NK-92 (cell line): Measurements from ENCODE around the gene SPIB.
"Not testable (repeated sequence)": the region's sequence is repeated elsewhere in the genome, so short reads cannot be mapped to it uniquely, and the experiment has no call there.

Source experiments
- DNase-seq: peaks from one replicate; lab custom pipeline; 2025; ENCODE audit not compliant: unreplicated experiment; lab: John Stamatoyannopoulos, UW

The SPIB gene

DNA sequence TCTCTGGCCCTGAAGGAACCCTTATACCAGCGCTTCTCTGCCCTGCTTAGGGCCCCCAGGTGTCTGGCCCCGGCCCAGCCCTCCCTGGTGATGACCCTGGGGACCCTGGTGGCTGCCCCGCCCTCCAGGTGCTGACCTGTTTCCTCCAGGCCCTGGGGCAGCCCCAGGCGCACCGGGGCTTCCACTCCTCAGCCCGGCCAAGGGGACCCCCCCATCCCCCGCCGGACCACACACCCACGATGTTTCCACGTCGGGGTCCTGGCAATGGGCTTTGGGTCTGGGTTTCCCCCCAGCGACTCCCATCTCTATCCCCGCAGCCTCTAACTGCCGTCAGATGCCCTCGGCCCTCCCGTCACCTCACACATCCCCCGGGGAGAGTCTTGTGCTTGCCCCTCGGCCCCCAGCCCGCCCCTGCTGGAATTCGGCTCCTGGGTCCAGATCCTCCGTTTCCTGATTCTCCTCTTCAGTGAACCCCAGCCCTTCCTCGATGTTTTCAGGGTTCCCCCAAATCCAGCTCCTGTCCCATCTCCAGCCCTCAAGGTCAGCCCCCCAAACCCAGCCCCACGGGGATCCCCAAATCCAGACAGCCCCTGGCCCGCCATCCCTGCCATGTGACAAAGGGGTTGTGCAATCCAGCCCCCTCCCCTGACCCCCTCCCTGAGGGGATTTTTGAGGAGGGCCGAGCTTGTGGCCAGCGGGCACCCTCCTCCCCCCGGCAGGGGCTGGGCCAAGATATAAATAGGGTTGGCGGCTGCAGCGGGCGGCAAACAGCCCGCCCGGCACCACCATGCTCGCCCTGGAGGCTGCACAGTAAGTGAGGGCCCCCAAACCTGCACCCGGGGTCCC, at the start of gene SPIB:
Gene SPIB, plus strand, starts transcription at position 763 of the 846 bp plus-strand sequence. Its CDS starts 25 bp downstream, at position 788.
- DNase-seq: no peak

DNA sequence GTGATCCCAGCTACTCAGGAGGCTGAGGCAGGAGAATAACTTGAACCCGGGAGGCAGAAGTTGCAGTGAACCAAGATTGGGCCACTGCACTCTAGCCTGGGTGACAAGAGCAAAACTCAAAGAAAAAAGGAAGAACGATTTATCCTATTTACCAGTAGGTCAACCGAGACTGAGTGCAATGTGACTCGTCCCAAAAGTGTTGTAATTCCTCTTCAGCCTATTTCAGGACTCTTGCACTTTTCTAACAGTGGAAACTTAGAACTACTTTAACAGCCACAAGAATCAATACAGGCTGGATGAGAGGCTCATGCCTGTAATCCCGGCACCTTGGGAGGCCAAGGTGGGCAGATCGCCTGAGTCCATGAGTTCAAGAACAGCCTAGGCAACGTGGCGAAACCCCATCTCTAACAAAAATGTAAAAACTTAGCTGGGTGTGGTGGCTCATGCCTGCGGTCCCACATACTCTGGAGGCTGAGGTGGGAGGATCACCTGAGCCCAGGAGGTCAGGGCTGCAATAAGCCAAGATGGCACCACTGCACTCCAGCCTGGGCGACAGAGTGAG, 46.7 kb upstream of the SPIB start:
- no peak for DNase-seq

DNA sequence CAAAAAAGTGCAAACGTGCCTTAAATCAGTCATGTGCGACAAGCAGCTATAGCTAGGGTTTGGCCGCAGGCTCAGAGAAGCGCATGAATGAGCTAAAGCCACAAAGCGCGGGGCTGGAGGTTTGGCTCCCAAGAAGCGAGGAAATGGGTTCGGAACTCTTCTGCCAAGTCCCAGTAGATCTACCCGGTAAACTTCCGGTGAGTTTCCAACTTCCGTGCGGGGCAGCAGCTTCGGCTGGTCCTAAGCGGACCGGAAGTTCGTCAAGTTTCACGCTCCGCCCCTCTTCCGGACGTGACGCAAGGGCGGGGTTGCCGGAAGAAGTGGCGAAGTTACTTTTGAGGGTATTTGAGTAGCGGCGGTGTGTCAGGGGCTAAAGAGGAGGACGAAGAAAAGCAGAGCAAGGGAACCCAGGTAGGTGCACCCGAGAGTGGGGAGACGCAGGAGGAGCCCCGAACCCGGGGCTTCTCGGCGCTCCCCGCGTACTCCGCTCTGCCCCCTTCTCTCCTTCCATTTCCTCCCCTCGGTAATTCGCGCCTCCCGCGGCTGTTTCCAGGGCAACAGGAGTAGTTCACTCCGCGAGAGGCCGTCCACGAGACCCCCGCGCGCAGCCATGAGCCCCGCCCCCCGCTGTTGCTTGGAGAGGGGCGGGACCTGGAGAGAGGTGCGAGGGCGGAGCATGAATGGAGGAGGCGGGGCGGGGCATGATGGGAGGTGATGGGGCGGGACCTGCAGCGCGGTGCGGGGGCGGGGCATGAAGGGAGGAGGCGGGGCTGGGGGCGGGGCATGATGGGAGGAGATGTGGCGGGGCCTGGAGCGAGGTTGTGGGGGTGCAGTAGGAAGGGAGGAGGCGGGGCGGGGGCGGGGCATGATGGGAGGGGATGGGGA, 42.3 kb upstream of the SPIB start, which contains the start of gene NR1H2:
Gene NR1H2, plus strand, starts transcription at position 292 of the 885 bp plus-strand sequence. CDS start 1,149 bp downstream, outside the sequence.
- peak; percentile 77 for DNase-seq

DNA sequence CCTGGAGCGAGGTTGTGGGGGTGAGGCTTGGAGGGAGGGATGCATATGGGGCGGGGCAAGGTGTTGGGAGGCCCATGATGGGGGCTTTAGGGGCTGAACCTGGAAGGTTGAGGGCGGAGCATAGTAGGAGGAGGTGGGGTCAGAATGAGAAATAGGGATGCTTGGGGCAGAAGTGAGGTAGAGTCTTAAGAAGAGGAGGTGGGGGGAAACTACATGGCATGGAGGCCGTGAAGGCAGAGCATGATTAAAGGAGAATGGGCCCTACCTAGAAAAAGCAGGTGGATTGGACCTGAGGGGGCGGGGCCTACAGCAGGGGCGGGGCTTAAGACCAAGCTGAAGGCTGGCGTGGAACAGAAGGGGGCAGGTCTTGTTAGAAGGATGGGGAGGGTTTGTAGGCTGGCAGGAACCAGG, 41.7 kb upstream of the SPIB start:
- no peak for DNase-seq

DNA sequence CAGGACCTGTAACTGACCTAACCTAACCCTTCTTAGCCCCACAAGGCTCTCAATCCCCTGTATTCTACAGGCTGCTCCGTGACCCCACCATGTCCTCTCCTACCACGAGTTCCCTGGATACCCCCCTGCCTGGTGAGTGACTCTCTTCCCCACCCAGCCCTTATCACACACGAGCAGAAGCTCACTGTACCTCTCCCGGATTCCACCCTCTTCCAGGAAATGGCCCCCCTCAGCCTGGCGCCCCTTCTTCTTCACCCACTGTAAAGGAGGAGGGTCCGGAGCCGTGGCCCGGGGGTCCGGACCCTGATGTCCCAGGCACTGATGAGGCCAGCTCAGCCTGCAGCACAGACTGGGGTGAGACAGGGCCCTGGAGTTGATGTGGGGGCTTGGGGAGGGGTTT, 41.2 kb upstream of the SPIB start:
- DNase-seq: no peak

DNA sequence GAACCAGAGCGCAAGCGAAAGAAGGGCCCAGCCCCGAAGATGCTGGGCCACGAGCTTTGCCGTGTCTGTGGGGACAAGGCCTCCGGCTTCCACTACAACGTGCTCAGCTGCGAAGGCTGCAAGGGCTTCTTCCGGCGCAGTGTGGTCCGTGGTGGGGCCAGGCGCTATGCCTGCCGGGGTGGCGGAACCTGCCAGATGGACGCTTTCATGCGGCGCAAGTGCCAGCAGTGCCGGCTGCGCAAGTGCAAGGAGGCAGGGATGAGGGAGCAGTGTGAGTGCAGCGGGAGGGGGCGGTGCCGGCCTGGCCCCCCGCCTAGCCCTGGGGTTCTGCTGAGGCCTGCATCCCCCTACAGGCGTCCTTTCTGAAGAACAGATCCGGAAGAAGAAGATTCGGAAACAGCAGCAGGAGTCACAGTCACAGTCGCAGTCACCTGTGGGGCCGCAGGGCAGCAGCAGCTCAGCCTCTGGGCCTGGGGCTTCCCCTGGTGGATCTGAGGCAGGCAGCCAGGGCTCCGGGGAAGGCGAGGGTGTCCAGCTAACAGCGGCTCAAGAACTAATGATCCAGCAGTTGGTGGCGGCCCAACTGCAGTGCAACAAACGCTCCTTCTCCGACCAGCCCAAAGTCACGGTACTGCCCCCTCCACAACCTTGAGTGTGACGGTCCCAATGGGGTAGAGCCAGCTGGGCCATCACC, 40.4 kb upstream of the SPIB start:
- DNase-seq: no peak

DNA sequence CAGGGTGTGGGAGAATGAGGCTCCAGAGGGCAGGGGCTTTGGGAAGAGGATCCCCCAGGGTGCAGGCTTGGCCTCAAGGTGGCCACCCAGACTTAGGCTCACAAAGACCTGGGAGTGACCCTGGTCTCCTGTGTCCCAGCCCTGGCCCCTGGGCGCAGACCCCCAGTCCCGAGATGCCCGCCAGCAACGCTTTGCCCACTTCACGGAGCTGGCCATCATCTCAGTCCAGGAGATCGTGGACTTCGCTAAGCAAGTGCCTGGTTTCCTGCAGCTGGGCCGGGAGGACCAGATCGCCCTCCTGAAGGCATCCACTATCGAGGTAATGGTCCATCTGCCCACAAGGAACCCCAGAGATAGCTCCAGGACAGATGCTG, 39.9 kb upstream of the SPIB start:
- no peak for DNase-seq

DNA sequence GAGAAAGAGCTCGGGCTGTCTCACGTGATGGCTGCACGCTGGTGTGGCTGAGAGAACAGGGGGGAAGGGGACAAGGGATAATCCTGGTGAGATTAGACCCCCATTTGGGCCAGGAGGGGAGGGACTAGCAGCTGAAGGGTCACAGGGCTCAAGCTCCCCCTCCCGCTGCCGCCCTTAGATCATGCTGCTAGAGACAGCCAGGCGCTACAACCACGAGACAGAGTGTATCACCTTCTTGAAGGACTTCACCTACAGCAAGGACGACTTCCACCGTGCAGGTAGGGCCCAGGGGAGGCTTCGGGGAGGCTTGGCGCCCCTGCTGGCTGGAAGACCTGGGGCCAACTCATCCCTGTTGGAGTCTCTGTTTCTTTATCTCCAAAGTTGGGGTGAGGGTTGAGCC, 39.1 kb upstream of the SPIB start:
- DNase-seq: no peak

DNA sequence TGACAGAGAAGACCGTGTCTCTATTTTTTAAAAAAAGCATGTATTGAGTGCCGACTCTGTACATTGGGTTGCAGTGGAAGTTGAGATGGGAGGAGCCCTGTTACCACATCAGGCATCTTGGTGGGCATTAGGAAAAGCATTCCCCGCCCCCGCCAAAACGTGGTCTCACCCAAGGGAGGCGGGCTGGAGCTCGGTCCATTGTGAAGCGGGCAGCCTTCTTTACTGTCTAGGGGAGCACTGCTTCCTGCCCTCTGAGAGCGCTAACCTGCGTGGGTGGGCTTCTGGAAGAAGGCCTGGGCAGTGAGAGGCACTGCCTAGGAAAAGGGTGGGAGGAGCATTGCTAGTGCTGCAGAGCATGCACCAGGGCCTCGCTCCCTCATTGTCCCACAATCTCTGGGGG, 38.6 kb upstream of the SPIB start:
- no peak for DNase-seq

DNA sequence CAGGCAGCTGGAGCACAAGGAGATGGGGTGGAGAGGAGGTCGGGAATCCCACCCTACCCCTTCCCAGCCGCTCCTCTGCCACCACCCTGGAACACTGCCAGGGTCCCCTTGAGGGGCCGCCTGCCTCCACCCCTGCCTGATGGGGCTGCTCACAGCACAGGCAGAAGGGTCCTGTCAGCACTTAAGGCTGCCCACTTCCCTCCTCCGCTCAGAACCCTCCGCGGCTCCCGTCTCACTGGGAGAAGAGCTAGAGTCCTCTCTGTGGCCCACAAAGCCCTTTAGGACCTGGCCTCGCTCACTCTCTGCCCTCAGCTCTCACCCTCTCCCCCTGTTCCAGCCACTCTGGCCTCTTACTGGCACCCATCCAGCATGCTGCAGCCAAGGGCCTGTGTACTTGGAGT, 38.0 kb upstream of the SPIB start:
- DNase-seq: no peak

DNA sequence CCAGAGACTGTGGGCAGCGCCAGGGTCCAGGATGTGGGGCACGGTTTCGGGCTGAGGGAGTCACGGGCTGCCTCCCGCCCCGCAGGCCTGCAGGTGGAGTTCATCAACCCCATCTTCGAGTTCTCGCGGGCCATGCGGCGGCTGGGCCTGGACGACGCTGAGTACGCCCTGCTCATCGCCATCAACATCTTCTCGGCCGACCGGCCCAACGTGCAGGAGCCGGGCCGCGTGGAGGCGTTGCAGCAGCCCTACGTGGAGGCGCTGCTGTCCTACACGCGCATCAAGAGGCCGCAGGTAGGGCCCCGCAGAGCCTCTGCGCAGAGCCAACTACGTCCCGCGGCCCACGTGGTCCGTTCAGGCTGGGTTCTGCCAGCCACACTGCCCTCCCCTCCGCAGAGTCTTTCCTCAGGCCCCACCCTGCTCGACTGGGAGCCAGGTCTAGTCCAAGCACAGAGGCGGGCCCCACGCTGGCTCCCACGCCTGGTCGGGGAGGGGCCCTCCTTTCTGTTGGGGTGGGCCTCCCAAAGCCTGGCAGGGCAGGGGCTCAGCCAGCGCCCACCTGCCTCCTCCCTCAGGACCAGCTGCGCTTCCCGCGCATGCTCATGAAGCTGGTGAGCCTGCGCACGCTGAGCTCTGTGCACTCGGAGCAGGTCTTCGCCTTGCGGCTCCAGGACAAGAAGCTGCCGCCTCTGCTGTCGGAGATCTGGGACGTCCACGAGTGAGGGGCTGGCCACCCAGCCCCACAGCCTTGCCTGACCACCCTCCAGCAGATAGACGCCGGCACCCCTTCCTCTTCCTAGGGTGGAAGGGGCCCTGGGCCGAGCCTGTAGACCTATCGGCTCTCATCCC, 36.6 kb upstream of the SPIB start:
- no peak for DNase-seq

DNA sequence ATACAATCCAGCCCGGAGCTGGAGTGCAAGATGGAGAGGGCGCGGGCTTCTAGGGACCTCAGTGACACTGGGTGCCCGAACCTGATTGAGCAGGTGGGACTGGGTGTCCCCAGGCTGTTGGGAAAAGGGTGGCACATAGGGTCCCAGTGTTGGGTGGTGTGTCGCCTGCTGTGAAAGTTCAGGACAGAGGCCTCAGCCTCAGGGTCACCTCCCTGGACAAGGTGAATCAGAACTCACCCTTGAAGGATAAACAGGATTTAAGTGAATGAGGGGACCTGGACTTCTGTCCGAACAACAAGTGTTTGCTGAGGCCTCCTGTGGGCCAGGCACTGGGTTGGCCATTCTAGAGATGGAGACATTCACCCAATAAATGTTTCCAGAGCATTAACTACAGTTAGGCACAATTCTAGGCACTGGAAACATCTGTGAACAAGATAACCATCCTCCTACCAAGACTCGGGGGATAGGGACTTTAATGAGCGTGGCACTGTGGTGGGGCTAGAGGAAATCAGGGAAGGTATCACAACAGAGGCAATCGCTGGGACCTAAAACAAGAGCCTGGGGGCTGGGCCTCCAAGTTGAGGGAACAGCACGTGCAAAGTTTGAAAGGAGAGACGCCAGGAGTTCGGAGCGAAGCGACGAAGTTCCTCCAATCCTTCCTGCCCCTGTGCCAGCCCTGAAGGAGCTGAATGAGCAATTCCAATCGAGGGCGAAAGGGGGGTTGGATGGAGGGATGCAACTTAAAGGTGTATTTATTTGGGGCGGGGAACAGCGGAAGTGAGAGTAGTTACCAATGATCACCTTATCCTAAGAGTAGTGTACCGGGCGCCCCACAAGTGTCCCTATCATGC, 35.5 kb upstream of the SPIB start:
- DNase-seq: no peak

DNA sequence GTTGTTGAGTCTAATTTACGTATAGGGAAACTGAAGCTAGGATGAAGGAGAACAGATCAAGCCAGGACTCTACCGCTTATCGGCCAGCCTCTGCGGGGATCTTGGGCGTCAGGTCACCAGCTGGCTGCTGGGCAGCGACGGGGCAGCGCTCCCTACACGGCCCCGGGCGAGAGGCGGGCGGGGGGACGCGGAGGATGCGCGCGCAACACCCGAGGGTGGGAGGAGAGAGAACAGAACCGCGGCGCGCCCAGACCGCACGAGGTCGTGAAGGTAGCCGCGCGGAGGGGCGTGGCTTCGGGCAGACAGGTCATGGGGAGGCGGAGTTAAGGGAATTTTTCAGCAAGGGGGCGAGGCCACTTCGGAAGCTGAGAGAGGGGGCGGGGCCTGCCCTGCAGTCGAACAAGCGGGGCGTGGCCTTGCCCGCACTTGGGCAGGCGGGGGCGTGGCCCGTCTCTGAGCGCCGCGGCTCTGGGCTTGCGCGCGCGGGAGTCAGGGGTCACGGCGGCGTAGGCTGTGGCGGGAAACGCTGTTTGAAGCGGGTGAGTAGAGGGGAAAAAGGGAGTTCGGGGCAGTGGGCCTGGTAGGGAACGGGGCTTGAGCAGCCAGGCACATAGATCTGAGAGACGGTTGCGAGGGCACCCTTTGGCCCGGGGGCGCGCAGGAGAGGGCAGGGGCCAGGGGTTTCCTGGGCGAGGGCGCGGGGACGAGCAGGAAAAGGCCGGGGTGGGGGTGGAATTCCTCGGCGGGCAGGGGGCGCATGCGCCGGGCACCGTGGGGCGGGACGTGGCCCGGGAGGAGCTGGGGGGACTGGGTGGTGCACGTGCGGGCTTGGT, 34.7 kb upstream of the SPIB start, which contains the start of gene POLD1:
Gene POLD1, plus strand, starts transcription at position 496 of the 833 bp plus-strand sequence. CDS start 14,505 bp downstream, outside the sequence.
- DNase-seq: peak; percentile 91

DNA sequence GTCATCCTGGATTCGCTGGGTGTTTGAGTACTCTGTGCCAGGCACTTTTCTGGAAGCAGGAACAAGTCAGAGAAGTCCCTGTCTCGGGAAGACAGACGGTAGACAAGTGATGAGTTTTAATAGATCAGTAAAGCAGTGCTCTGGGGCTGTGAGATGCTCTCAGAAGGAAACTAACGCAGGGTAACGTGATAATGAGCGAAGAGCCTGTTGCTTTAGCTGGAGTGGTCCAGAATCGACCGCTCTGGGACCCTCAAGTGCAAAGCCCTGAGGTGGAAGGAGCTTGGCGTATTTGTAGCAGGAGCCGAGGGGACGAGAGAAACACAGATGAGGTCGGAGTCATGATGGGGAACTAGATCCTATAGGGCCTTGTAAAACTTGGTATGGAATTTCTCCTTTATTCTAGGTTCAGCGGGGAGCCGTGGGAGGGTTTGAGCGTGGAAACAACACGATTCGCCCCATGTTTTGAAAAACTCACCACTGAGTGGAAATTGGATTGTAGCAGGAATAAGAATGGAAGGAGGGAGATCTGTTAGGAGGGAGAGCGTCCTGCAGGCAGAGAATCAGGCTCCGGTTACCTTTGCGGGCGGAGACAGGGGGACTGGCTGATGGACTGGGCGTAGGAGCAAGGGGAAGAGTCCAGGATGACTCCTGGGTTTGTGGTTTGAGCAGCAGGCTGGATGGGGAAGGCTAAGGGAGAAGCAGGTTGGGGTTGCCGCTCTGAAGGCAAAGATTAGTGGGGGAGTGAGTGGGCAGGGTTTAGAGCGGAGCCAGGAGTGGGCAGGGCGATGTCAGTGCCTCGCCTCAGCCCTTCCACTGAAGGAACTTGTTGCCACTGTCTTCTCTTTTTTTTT, 33.8 kb upstream of the SPIB start:
- no peak for DNase-seq

DNA sequence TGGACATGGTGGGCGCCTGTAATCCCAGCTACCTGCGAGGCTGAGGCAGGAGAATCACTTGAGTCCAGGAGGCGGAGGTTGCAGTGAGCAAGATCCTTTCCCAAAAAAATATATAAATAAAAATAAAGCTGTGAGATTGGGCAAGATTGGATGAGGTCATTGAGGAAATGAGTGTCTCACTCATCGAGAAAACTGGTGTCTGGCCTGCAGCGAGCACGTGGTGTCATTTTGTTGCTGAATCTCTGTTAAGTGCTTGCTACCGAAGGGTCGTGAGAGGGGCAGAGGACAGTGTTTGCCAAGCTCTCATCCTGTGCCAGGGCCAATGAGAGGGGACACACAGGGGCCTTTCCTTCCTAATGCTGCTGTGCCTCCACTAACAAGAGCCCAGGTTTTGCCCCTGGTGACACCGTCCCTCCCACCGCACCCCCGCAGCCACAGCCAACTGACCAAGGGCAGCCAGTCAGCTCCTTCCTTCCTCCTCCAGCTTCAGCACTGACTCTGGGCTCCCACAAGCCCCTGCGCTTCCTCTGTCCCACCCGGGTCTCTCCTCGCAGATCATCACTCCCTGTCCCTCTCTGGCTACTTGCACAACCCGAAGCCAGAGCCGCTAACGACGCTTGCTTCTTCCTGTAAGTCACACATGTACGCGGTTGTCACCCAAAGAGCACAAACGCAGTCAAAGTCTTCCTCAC, 31.4 kb upstream of the SPIB start:
- DNase-seq: no peak

DNA sequence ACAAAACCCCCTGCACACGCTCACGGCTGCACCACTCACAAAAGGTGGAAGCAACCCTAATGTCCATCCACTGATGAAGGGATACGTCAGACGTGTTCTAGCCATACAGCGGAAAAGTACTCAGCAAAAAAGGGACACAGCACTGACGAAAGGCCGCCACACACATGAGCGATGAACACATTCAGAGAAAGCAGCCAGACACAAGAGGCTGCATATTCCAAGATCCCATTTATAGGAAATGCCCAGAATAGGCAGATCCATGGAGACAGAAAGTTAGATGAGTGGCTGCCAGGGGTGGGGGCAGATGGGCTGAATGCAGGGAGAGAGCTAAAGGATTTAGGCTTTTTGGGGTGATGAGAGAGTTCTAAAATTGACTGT, 30.9 kb upstream of the SPIB start:
- DNase-seq: no peak

DNA sequence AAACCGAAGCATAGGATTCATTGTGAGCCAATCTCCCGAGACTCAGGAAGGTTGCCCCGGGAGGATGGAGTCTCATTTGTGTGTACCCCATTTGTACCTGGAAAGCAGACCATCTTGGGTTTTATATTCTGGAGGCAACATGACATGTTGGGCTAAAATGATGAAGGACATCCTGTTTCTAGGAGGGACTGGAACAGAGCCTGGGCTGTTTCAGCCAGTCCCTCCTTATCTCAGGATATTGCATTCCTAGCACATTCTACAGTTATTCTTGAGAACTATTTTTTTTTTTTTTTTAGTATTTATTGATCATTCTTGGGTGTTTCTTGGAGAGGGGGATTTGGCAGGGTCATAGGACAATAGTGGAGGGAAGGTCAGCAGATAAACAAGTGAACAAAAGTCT, 28.4 kb upstream of the SPIB start:
- not testable (repeated sequence) for DNase-seq
